Endodermal cell (in vitro differentiated cells): ENCODE results near the gene HTRA2. TPM values are rescaled to one million over a fixed set of nuclear protein-coding genes. Genes with fewer than 3 reads are reported as not detected.

Experiments
- DNase-seq: peaks from one replicate; pipeline ENCODE4 v3.0.0-alpha.2; 2017
- H3K27ac ChIP-seq: 2 replicates; pipeline ENCODE4 v1.5.1; 2013; ENCODE audit warnings: mild to moderate bottlenecking, low read depth, low read length, moderate library complexity
- H3K27me3 ChIP-seq: 2 replicates; pipeline ENCODE4 v1.6.1; 2013; ENCODE audit warnings: mild to moderate bottlenecking, low read length, moderate library complexity; ENCODE audit not compliant: insufficient read depth, control insufficient read depth, poor library complexity, severe bottlenecking
- H3K36me3 ChIP-seq: 2 replicates; pipeline ENCODE4 v1.7.0; 2013; ENCODE audit warnings: mild to moderate bottlenecking, low read length, moderate library complexity; ENCODE audit not compliant: control insufficient read depth, insufficient read depth
- H3K4me1 ChIP-seq: one replicate; pipeline ENCODE4 v1.7.0; 2013; ENCODE audit warnings: low read length; ENCODE audit not compliant: control insufficient read depth, insufficient read depth
- H3K4me3 ChIP-seq: 2 replicates; pipeline ENCODE4 v1.5.1; 2013; ENCODE audit warnings: mild to moderate bottlenecking, low read length, moderate library complexity
- H3K9ac ChIP-seq: 2 replicates; pipeline ENCODE4 v1.6.1; 2013; ENCODE audit warnings: mild to moderate bottlenecking, low read length, moderate library complexity; ENCODE audit not compliant: poor library complexity, severe bottlenecking; ENCODE audit errors: extremely low read depth
- H3K9me3 ChIP-seq: 2 replicates; pipeline ENCODE4 v1.6.1; 2013; ENCODE audit warnings: mild to moderate bottlenecking, low read length, moderate library complexity; ENCODE audit not compliant: control insufficient read depth
- H3K27ac Mint-ChIP-seq: 2 replicates; pipeline ENCODE4 v1.8.0; 2020; ENCODE audit warnings: mixed read lengths
- H3K27me3 Mint-ChIP-seq: 2 replicates; pipeline ENCODE4 v1.8.0; 2021; ENCODE audit warnings: mild to moderate bottlenecking, mixed read lengths; ENCODE audit not compliant: insufficient read depth
- H3K36me3 Mint-ChIP-seq: 2 replicates; pipeline ENCODE4 v1.8.0; 2020; ENCODE audit warnings: low read depth, mixed read lengths
- H3K4me1 Mint-ChIP-seq: 2 replicates; pipeline ENCODE4 v1.8.0; 2020; ENCODE audit warnings: mixed read lengths
- H3K4me3 Mint-ChIP-seq: 2 replicates; pipeline ENCODE4 v1.8.0; 2020; ENCODE audit warnings: mild to moderate bottlenecking, moderate library complexity, mixed read lengths
- H3K9me3 Mint-ChIP-seq: 2 replicates; pipeline ENCODE4 v1.8.0; 2020; ENCODE audit warnings: mild to moderate bottlenecking, mixed read lengths
- WGBS, 2 experiments: methylation state at CpG; one replicate each; pipeline versions ENCODE4 v1.1.5 to v1.1.7; 2013; ENCODE audit warnings: missing lambda C conversion rate in 2 of 2, mixed read lengths in 1 of 2; ENCODE audit not compliant: insufficient coverage in 1 of 2, insufficient read length in 1 of 2; 5-methylcytosine and 5-hydroxymethylcytosine counted together
- total RNA-seq, 2 donors: library from RNA; stranded (reverse); fragmentation: NEBNext Ultra II Directional in 1 of 2; extraction: Animal tissue kit (Norgen Biotek cat#: 25700) in 1 of 2; gene quantifications; 2 replicates in 1 of 2; 3 replicates in 1 of 2; pipeline ENCODE4 v1.2.1, GENCODE V29; 2021
- TF ChIP-seq, protein P1 (sequence below): fragments of 200-600 bp; sonication (generic); conservative IDR thresholded peaks from 2 replicates; pipeline ENCODE4 v1.5.0; 2021; ENCODE audit warnings: antibody characterized with exemption, mild to moderate bottlenecking

Gene HTRA2
- total RNA-seq, 2 donors from 2014 or later = 32.8 to 38.9 TPM

GRCh38 chr2:74491648-74492544, 37.8 kb upstream of the HTRA2 start:
- H3K27ac Mint-ChIP-seq = no peak overlapping the region
- Histone ChIP-seq H3K9ac (no peak overlapping the region), H3K4me3 (no peak overlapping the region), H3K36me3 (peaks cover 30% of the 10 kb centered on the region), H3K4me1 (no peaks in the 10 kb centered on the region), H3K27me3 (peaks cover 14% of the 10 kb centered on the region), H3K27ac (no peak overlapping the region), H3K9me3 (no peaks in the 10 kb centered on the region)
- no peak overlapping the region for H3K4me3 Mint-ChIP-seq
- H3K4me1 Mint-ChIP-seq = no peaks in the 10 kb centered on the region
- 90 to 91% methylated on average over 10 to 12 of the region's 12 CpGs for WGBS, 2 experiments
- peaks cover 37% of the 10 kb centered on the region for H3K36me3 Mint-ChIP-seq
- DNase-seq = no peak
- peaks cover 20% of the 10 kb centered on the region for H3K27me3 Mint-ChIP-seq
- H3K9me3 Mint-ChIP-seq = no peaks in the 10 kb centered on the region
- TF ChIP-seq, protein P1, sequence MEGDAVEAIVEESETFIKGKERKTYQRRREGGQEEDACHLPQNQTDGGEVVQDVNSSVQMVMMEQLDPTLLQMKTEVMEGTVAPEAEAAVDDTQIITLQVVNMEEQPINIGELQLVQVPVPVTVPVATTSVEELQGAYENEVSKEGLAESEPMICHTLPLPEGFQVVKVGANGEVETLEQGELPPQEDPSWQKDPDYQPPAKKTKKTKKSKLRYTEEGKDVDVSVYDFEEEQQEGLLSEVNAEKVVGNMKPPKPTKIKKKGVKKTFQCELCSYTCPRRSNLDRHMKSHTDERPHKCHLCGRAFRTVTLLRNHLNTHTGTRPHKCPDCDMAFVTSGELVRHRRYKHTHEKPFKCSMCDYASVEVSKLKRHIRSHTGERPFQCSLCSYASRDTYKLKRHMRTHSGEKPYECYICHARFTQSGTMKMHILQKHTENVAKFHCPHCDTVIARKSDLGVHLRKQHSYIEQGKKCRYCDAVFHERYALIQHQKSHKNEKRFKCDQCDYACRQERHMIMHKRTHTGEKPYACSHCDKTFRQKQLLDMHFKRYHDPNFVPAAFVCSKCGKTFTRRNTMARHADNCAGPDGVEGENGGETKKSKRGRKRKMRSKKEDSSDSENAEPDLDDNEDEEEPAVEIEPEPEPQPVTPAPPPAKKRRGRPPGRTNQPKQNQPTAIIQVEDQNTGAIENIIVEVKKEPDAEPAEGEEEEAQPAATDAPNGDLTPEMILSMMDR = no peak

- H3K27ac Mint-ChIP-seq = no peak overlapping the region
- Histone ChIP-seq H3K36me3 (peaks cover 29% of the 10 kb centered on the region), H3K4me3 (no peak overlapping the region), H3K9ac (no peak overlapping the region), H3K4me1 (no peaks in the 10 kb centered on the region), H3K27me3 (peaks cover 31% of the 10 kb centered on the region), H3K27ac (no peak overlapping the region), H3K9me3 (no peaks in the 10 kb centered on the region)
- H3K27me3 Mint-ChIP-seq = peaks cover 37% of the 10 kb centered on the region
- no peaks in the 10 kb centered on the region for H3K9me3 Mint-ChIP-seq
- H3K4me1 Mint-ChIP-seq = peaks cover 7% of the 10 kb centered on the region
- H3K4me3 Mint-ChIP-seq = no peak overlapping the region
- no peak for DNase-seq
- 90 to 100% methylated on average over 2 to 3 of the region's 3 CpGs for WGBS, 2 experiments
- TF ChIP-seq, protein P1 = no peak
- H3K36me3 Mint-ChIP-seq = peaks cover 35% of the 10 kb centered on the region
Measured at GRCh38 chr2:74493546-74493945, 36.2 kb upstream of the HTRA2 start.

GRCh38 chr2:74495440-74495839, 34.3 kb upstream of the HTRA2 start:
- peaks cover 56% of the 10 kb centered on the region for H3K27me3 Mint-ChIP-seq
- no peak overlapping the region for H3K4me3 Mint-ChIP-seq
- WGBS, 2 experiments = 86% methylated on average over 1 of the region's 1 CpG; no CpG with 5 or more reads in 1 of the 2 experiments
- TF ChIP-seq, protein P1 = no peak
- H3K4me3 ChIP-seq = no peak overlapping the region
- no peak overlapping the region for H3K9ac ChIP-seq
- no peak overlapping the region for H3K27ac Mint-ChIP-seq
- H3K9me3 ChIP-seq = no peaks in the 10 kb centered on the region
- no peaks in the 10 kb centered on the region for H3K4me1 ChIP-seq
- H3K36me3 ChIP-seq = peaks cover 29% of the 10 kb centered on the region
- peaks cover 13% of the 10 kb centered on the region for H3K4me1 Mint-ChIP-seq
- H3K36me3 Mint-ChIP-seq = peaks cover 35% of the 10 kb centered on the region
- H3K27ac ChIP-seq = no peak overlapping the region
- DNase-seq = no peak
- H3K9me3 Mint-ChIP-seq = no peaks in the 10 kb centered on the region
- peaks cover 50% of the 10 kb centered on the region for H3K27me3 ChIP-seq
